Measurements from ENCODE around the gene TMEM107. TPM values are rescaled to one million over a fixed set of nuclear protein-coding genes. Genes with fewer than 3 reads are reported as not detected.

TMEM107 gene
- total RNA-seq, 4 donors from 2014 or later: 28.2 to 47.1 (median 38.2) TPM

DNA sequence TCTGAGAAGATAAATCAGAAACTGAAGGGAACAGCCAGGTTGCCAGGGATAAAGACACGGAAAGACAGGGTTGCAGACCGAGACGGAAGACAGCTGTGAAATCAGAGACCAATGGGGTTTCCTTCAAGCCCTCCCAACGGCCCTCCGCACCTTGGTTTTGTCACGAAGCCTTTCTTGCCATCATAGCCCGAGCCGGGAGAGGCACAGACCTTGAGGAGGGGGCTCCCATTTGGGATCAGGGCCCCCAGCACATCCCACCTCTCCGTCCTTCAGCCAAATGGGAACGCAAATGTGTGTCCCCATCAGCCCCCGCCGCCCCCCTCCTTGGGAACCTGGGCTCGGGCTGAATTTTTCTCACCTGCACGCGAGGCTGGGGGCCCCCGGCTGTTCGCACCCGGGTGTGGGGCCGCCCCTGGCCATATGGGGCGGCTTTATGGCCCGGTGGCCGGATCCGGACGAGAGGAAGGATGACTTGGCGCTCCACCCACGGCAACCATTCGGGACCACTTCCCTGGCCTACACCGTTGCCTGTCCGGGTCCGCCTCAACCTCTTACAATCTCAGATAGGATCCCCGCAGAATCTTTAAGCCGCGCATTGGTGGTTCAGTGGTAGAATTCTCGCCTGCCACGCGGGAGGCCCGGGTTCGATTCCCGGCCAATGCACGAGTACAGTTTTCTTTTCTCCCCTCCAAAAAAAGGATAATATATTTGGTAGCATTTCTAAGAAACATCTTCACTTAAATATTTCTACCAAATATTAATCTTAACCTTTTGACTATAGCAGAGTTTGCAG lies 50.8 kb downstream of the TMEM107 start:
- 1 to 3% methylated on average over 24 to 34 of the region's 40 CpGs for WGBS, 2 donors
- peak overlapping the region; percentile 61 to 94 (median 73) for H3K27ac ChIP-seq
- peak overlapping the region; percentile 46 to 86 (median 57) for H3K4me3 ChIP-seq
- DNase-seq (ENCODE audit: low spot score in 2 of 2): peak; percentile 89 to 97
- no peaks in the 10 kb centered on the region for H3K9me3 ChIP-seq
- H3K4me1 ChIP-seq: peaks cover 4 to 62% (median 48%) of the 10 kb centered on the region in 4 donors
- TF ChIP-seq, protein P1, sequence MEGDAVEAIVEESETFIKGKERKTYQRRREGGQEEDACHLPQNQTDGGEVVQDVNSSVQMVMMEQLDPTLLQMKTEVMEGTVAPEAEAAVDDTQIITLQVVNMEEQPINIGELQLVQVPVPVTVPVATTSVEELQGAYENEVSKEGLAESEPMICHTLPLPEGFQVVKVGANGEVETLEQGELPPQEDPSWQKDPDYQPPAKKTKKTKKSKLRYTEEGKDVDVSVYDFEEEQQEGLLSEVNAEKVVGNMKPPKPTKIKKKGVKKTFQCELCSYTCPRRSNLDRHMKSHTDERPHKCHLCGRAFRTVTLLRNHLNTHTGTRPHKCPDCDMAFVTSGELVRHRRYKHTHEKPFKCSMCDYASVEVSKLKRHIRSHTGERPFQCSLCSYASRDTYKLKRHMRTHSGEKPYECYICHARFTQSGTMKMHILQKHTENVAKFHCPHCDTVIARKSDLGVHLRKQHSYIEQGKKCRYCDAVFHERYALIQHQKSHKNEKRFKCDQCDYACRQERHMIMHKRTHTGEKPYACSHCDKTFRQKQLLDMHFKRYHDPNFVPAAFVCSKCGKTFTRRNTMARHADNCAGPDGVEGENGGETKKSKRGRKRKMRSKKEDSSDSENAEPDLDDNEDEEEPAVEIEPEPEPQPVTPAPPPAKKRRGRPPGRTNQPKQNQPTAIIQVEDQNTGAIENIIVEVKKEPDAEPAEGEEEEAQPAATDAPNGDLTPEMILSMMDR (IDR thresholded peaks at IDR 0.05): peak in 1 of 5 experiments; percentile 11
- peak; percentile 45 to 63 for TF ChIP-seq EP300 (IDR thresholded peaks at IDR 0.05)
- no peak for TF ChIP-seq POLR2A (IDR thresholded peaks at IDR 0.05)
- H3K27me3 ChIP-seq: no peaks in the 10 kb centered on the region
- H3K36me3 ChIP-seq: no peaks in the 10 kb centered on the region

DNA sequence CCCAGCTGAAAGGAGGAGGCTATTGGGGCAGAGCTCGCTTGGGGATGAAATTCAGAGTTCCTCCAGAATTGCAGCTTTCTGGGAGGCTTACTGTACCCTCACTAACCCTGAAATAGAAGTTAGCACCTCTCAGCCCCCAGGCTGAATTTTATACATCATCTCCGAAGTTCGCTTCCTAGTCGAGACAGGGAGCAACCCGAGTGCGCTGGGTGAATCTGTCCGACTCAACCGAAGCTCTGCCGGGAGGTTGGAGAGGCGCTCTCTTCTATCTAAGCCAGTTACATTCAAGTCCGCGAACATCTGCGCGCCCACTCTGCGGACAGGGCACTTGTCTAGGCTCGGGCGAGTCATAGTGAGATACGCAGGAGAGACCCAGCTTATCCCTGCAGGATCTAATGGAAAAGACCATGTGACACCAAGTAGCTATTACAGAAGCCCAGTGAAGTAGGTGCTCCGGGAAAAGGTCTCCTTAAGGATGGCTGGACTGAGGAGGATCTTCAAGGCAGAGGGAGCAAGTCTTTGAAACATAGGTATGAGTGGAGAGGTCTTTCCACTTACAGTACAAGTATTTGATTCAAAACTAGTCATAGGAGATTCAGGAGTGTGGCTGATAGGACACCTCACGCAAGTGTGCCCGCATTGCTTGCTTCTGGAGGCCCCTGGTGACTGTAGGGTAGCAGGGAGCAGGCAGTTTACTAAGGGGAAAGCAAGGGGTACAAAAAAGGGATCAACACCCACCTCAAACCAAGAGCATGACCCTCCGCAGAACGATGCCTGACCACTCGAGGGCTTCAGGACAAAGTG lies 51.6 kb downstream of the TMEM107 start:
- DNase-seq (ENCODE audit: low spot score in 2 of 2): peak in 1 of 2 donors; percentile 10

DNA sequence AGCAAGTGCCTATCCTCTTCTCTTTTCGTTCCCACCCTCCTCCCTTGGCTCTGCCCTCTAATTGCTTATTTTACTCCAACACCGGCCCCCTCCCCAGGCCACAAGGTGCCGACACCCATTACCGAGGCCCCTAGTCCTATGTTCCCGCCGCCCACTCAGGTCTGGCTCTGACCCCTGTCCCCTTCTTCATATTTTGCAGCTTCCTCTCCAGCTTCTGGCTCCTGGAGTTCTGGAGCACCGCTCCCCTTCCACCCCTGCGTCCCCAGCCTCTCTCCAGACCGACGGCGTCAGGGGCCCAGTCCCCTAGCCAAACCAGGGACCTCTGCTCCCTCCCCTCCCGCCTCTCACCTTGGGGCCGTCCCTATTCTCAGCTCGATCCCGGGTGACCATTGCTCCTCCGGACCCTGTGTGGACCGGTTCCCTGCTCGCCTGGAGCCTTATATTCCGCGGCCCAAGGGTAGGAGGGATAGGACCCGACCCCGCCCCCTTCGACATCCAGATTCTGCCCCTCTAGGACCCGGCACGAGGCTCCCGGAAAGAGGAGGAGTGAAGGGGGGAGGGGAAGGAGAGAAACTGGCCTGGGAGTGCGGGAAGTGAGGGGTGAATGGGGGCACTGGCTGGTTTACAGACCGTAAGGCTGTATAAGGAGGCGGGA lies 52.4 kb downstream of the TMEM107 start, which contains the start of gene HES7:
HES7 (minus strand) TSS at position 412 of the 655 bp plus-strand sequence; CDS start at position 390, 22 bp downstream.
- no peaks in the 10 kb centered on the region for H3K36me3 ChIP-seq
- TF ChIP-seq EP300 (IDR thresholded peaks at IDR 0.05): no peak
- TF ChIP-seq POLR2A (IDR thresholded peaks at IDR 0.05): no peak
- TF ChIP-seq, protein P1 (IDR thresholded peaks at IDR 0.05): no peak
- no peaks in the 10 kb centered on the region for H3K27me3 ChIP-seq
- peak within 1 kb of the TSS; percentile 38 to 94 (median 74) for H3K27ac ChIP-seq
- no peaks in the 10 kb centered on the region for H3K9me3 ChIP-seq
- peaks cover 4 to 70% (median 51%) of the 10 kb centered on the region in 4 donors for H3K4me1 ChIP-seq
- DNase-seq (ENCODE audit: low spot score in 2 of 2): peak in 1 of 2 donors; percentile 44
- peak within 1 kb of the TSS; percentile 54 to 86 (median 60) for H3K4me3 ChIP-seq
- 1% methylated on average over 29 of the region's 29 CpGs for WGBS, 2 donors

More for the DNA sequence above, 51.6 kb downstream of the TMEM107 start:
- H3K27me3 ChIP-seq: no peaks in the 10 kb centered on the region
- 4% methylated on average over 24 of the region's 24 CpGs for WGBS, 2 donors
- H3K27ac ChIP-seq: peak overlapping the region; percentile 25 to 94 (median 64)
- H3K9me3 ChIP-seq: no peaks in the 10 kb centered on the region
- H3K36me3 ChIP-seq: no peaks in the 10 kb centered on the region
- TF ChIP-seq EP300 (IDR thresholded peaks at IDR 0.05) (no peak), POLR2A (IDR thresholded peaks at IDR 0.05) (no peak)
- TF ChIP-seq, protein P1 (IDR thresholded peaks at IDR 0.05): no peak
- H3K4me3 ChIP-seq: peak overlapping the region; percentile 54 to 86 (median 60)
- peaks cover 4 to 70% (median 51%) of the 10 kb centered on the region in 4 donors for H3K4me1 ChIP-seq

DNA sequence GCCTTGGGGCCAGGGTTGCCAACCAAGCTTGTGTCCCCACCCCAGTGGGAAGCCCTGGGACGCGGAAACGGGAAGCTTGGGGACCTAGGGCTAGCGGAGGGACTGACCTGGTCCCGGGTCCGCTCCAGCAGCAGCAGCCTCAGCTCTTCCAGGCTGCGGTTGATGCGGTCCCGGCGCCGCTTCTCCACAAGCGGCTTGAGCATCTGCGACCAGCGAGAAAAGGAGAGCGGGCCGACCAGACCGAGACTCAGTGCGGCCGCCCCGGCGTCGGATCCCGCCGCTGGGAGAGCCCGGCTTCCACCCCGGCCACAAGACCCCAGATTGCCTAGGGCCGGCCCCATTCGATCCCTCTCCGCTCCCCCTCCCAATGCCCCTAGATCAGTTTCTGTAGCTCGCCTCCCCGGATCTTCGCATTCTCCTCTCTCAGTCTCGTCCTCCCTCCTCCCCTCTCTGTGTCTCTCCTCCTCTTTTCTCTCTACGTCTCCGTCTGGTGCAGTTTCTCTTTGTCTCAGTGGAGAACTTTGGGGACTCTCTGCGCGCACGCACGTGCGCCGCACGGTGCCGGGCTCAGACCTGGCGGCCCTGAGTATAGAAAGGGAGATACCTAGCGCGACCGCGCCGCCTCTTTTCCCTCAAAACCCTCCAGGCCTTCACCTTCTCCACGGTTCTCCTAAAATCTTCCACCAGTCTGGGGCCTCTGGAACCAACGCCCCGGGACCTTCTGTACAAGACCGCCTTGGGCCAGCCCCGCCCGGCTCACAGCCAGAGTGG lies 53.1 kb downstream of the TMEM107 start:
- Histone ChIP-seq H3K9me3 (no peaks in the 10 kb centered on the region), H3K27ac (peak overlapping the region; percentile 16 to 94 (median 74)), H3K36me3 (no peaks in the 10 kb centered on the region), H3K4me3 (peak overlapping the region; percentile 54 to 86 (median 60)), H3K27me3 (no peaks in the 10 kb centered on the region), H3K4me1 (peaks cover 4 to 75% (median 55%) of the 10 kb centered on the region in 4 donors)
- 1% methylated on average over 39 to 55 of the region's 55 CpGs for WGBS, 2 donors
- peak in 1 of 2 donors; percentile 13 for DNase-seq (ENCODE audit: low spot score in 2 of 2)
- peak in 1 of 2 donors; percentile 6 for TF ChIP-seq EP300 (IDR thresholded peaks at IDR 0.05)
- TF ChIP-seq, protein P1 (IDR thresholded peaks at IDR 0.05): no peak

Other genes starting within 250 kb of the TMEM107 start
- 1 to 10 TPM; 1.1 to 6.0 (median 1.4) TPM for gene KCNAB3, start 246.5 kb downstream of the TMEM107 start, total RNA-seq
- 10 to 100 TPM; 24.1 to 39.3 (median 36.8) TPM for gene TRAPPC1, start 244.4 kb downstream of the TMEM107 start, total RNA-seq
- gene CNTROB, start 244.2 kb downstream of the TMEM107 start, total RNA-seq: 10 to 100 TPM; 22.4 to 38.0 (median 28.0) TPM
- gene GUCY2D, start 173.8 kb downstream of the TMEM107 start, total RNA-seq: under 1 TPM in 1 of 4 donors, not detected in 3; 0.30 TPM
- gene ALOX15B, start 137.3 kb downstream of the TMEM107 start, total RNA-seq: 10 to 100 TPM in 2 of 4 donors, 1 to 10 TPM in 2; 3.8 to 22.8 (median 9.3) TPM
- gene ALOX12B, start 88.7 kb downstream of the TMEM107 start, total RNA-seq: not detected
- gene ALOXE3, start 57.9 kb downstream of the TMEM107 start, total RNA-seq: not detected
- 1 to 10 TPM in 1 of 4 donors, not detected in 3; 2.1 TPM for gene HES7, start 52.3 kb downstream of the TMEM107 start, total RNA-seq
- gene PER1, start 24.0 kb downstream of the TMEM107 start, total RNA-seq: 100 to 1,000 TPM; 157 to 328 (median 204) TPM
- gene VAMP2, start 13.4 kb downstream of the TMEM107 start, total RNA-seq: 10 to 100 TPM; 48.0 to 72.1 (median 59.0) TPM
- 10 to 100 TPM; 13.8 to 22.4 (median 19.4) TPM for gene BORCS6, start 13.8 kb upstream of the TMEM107 start, total RNA-seq
- 10 to 100 TPM; 31.2 to 78.1 (median 39.6) TPM for gene AURKB, start 34.2 kb upstream of the TMEM107 start, total RNA-seq
- gene CTC1, start 71.7 kb upstream of the TMEM107 start, total RNA-seq: 10 to 100 TPM; 22.3 to 30.1 (median 25.3) TPM
- gene PFAS, start 72.9 kb upstream of the TMEM107 start, total RNA-seq: 10 to 100 TPM; 19.2 to 39.9 (median 29.5) TPM
- 10 to 100 TPM; 23.0 to 35.4 (median 25.1) TPM for gene RANGRF, start 112.3 kb upstream of the TMEM107 start, total RNA-seq
- gene SLC25A35, start 119.0 kb upstream of the TMEM107 start, total RNA-seq: 1 to 10 TPM; 2.5 to 7.0 (median 6.1) TPM
- 10 to 100 TPM in 2 of 4 donors, 1 to 10 TPM in 2; 6.7 to 77.7 (median 12.0) TPM for gene ARHGEF15, start 133.9 kb upstream of the TMEM107 start, total RNA-seq
- not detected for gene ODF4, start 163.5 kb upstream of the TMEM107 start, total RNA-seq
- 1,000 to 10,000 TPM; 2,635 to 3,277 (median 2,694) TPM for gene RPL26, start 206.8 kb upstream of the TMEM107 start, total RNA-seq
- under 1 TPM in 1 of 4 donors, not detected in 3; 0.59 TPM for gene RNF222, start 221.4 kb upstream of the TMEM107 start, total RNA-seq